GM12801 (cell line): ENCODE results near the gene RBKS.

Source experiments
- TF ChIP-seq, protein P1 (sequence below): IDR thresholded peaks from one replicate; pipeline ENCODE4 v1.5.1; 2011; ENCODE audit warnings: control low read depth; ENCODE audit not compliant: insufficient read length; ENCODE audit errors: extremely low read depth

The RBKS gene

GRCh38 chr2:27772804-27773203 lies 117.4 kb downstream of the RBKS start:
- TF ChIP-seq, protein P1, sequence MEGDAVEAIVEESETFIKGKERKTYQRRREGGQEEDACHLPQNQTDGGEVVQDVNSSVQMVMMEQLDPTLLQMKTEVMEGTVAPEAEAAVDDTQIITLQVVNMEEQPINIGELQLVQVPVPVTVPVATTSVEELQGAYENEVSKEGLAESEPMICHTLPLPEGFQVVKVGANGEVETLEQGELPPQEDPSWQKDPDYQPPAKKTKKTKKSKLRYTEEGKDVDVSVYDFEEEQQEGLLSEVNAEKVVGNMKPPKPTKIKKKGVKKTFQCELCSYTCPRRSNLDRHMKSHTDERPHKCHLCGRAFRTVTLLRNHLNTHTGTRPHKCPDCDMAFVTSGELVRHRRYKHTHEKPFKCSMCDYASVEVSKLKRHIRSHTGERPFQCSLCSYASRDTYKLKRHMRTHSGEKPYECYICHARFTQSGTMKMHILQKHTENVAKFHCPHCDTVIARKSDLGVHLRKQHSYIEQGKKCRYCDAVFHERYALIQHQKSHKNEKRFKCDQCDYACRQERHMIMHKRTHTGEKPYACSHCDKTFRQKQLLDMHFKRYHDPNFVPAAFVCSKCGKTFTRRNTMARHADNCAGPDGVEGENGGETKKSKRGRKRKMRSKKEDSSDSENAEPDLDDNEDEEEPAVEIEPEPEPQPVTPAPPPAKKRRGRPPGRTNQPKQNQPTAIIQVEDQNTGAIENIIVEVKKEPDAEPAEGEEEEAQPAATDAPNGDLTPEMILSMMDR, result no peak

DNA sequence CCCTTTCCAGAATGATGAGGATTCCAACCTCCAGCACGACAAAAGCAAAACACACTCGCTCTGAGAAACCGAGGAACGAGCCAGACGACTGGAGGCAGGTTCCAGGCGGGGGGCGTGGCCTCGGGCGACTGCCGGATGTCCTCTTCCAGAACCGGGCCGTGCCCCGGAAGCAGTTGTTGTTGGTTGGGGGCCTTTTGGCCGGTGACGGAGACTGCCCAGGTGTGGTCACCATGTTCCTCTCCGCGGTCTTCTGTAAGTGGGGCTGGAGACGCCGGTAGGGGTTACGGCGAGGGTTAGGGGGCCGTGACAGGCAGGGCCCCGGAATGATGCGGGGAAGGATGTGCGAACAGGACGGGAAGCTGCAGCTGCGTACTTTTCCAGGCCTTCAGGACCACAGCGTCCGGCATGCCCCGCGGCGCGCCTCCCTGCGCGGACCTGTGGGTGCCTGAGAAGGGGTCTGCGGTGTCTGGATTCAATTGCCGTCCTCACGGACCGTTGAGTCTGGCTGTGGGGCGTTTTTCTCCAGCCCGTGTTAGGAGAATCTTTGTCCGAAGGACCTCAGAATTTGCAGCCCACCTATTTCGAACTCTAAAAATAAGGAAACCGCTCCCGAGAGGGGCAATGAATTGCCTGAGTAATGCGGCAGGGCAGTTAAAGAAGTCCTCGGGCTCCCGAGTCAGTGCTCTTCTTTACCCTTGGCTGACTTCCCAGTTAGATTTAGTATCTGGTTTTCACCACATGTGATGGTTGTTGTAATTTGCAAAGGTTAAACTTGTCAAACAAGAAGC lies 118.4 kb downstream of the RBKS start, which contains the start of gene MRPL33:
Gene MRPL33, plus strand, starts transcription at position 172 of the 788 bp plus-strand sequence. Its CDS starts 59 bp downstream, at position 231.
- TF ChIP-seq, protein P1, result no peak

- TF ChIP-seq, protein P1, result no peak
Measured at GRCh38 chr2:27771202-27771547, 119.0 kb downstream of the RBKS start.

DNA sequence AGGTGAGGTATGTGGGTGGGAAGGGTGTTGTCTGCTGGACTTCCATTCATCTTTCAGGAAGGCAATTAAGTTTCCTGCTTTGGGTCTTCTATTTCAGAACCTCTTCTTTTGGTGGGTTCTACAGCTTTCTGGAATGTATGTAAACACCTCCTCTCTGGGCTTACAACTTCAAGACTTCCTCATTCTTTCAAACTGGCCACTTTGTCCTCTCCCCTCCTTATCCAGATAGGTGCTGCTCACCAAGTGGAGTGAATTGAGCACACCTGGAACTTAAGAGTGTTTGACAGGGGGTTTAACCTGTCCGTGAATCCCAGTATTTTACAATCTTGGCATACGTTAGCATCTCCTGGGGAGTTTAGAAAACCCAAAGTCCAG lies 123.9 kb downstream of the RBKS start:
- TF ChIP-seq, protein P1, result no peak

DNA sequence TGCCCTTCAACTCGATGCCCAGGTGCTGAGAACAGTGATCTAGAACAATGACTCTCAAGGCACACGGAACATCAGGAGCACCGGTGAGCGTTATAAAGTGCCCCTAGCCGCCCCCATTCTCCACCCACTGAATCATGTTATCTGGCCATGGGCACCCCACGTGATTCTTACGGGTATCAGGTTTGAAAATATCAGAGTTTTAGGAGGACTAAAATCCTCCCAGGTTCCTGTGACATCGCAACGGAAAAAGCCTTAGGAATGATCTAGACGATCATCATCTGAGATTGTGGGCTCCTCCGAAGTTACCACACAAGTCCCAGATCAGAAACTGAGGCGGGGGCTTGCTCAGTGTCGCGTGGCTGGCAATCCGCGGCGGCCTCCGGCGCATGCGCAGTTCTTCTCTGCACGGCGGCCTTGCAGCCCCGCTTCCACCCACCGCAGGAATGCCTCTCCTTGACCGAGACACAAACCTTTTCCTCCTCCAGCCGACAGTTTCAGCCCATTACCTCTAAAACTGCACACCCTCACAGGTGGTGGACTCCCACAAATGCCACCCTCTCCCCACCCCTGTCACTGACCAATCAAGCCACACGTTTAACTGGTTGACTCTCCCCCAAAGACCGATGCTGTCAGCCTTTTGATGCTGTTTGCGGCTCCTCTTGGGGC lies 124.4 kb downstream of the RBKS start:
- TF ChIP-seq, protein P1, result no peak

DNA sequence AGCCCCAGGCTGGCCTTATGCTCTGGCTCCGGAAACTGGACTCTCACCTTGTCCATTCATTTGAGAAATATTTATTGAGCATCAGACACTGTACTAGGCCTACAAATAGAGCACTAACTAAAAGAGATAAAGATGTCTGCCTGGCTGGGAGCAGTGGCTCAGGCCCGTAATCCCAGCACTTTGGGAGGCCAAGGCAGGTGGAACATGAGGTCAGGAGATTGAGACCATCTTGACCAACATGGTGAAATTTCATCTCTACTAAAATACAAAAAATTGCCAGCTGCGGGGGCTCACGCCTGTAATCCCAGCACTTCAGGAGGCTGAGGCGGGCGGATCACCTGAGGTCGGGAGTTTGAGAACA lies 126.3 kb downstream of the RBKS start:
- TF ChIP-seq, protein P1, result no peak

- TF ChIP-seq, protein P1, result no peak
Measured at GRCh38 chr2:27762951-27763906, 127.0 kb downstream of the RBKS start.
